Umbilical cord (tissue), 2 donors: Measurements from ENCODE around the gene ARMH4. TPM values are rescaled to one million over a fixed set of nuclear protein-coding genes. Genes with fewer than 3 reads are reported as not detected.

Experiments
- DNase-seq: peaks from one replicate; pipeline ENCODE4 v3.0.0-alpha.2; 2015; ENCODE audit warnings: low spot score
- total RNA-seq: library from RNA; depleted of rRNA; stranded (reverse); fragments of >200 nt; gene quantifications from one replicate; pipeline ENCODE4 v1.2.3, GENCODE V29; 2014; ENCODE audit warnings: low replicate concordance; ENCODE audit not compliant: insufficient read depth

Gene ARMH4
- total RNA-seq, 1 donor from 2014 or later, result 25.3 TPM

DNA sequence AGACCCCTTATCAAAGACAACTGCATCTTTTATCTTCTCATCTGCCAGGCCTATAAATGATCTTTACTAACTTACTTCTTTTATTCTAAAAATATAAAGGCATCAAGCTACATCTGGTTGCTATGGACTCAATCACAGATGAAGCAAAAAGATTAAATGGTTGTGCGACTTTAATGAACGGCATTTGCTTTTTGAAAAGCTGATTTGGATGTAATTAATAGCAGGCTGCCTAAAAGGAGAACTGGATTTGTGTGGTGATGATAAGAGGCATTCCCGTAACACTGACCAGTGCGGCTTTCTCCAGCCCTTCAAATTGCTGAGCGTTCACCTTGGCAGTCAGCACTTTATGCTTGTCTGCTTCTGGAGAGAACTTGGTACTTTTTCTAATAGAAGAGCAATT, 103.8 kb downstream of the ARMH4 start:
- DNase-seq, result peak; percentile 64

DNA sequence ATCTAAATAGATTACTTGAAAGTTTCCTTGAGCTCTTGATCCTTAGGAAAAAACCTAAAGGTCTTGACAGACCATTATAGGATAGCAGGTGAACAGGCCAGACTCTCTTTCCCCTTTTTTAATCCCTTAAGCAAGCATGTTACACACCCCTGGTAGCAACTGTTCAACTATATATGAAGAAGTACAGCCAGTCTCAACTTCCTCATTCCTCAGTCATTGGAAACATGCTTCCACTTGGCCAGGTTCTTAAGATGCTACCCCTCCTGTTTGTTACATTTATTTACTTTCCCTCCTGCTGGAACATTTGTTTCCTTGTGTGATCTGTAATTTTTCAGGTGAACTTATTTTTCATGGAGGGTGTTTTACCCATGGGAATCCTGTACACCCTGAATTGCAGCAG, 124.1 kb downstream of the ARMH4 start:
- DNase-seq, result no peak

- no peak for DNase-seq
Measured at GRCh38 chr14:58026967-58027366, 125.0 kb downstream of the ARMH4 start.

DNA sequence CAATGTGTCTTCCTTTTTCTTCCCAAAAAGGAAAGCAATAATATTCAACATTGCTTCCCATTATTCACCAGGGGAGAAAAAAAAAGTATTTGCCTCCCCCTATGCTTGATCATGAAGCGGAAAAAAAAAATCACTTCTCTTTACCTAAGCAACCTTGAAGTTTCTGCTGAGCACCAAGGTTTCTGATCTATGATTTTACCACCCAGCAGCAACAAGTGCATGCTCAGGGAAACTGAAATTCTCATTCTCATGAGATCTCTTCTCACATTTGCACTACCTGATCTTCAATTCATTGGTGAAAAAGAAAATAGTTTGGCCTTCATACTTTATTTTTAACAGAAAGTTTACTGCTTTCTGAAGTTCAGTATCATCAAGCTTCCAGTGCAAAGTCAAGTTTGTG, 125.8 kb downstream of the ARMH4 start:
- no peak for DNase-seq

GRCh38 chr14:58014778-58015177, 137.2 kb downstream of the ARMH4 start:
- no peak for DNase-seq

DNA sequence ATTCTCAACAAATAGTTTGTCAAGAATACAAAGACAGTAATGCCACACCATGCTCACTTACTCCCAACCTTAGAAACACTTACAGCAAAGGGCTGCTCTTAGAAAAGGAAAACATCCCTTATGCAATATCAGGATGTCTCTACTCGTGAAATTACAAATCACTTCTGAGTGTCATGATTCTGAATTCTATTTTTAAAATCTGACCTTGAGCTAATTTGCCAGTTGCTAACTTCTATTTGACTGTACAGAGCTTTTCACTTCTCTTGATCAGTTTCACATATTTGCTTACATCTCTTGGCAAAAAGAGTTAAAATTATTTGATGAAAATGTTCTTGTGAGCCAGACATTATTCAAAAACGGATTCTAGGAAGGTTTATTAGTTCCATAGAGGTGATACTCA, 149.4 kb downstream of the ARMH4 start:
- DNase-seq, result no peak

DNA sequence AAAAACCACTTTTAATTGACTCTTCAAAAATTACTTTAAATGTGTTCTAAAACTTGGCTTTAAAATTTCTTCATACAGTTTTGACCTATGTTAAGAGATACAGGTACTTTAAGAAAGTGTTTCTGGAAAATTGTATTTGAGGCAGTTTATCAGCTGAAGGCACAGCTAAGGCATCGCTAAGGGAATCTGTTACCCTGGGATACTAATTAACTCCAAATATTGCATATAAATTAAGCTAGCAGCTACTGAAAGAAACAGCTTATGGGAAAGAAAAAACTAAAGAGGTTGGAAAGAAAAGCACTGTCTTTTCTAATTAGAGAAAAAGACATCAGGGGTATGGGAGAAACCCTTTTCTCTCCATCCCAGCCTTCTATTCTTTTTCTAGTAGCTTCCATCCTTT, 152.0 kb downstream of the ARMH4 start:
- no peak for DNase-seq

DNA sequence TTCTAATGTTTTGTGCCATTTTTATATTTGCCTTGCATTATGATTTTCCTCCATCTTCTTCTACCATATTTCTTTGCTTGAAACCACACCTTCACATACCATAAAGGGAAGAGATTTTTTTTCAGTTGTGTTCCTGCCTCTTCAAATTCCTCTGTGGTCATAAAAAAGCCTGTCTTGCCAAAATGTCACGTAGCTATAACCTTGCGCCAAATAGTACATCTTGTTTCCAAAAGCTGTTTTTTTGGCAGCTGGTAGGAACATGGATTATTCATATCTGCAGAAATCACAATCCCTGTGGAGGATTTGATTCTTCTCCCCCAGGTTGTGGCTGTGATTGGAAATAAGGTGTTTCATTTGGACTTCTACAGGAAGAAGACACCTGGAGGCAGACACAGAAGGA, 152.5 kb downstream of the ARMH4 start:
- no peak for DNase-seq

- DNase-seq, result no peak
Measured at GRCh38 chr14:57998766-57999165, 153.2 kb downstream of the ARMH4 start.

GRCh38 chr14:57991353-57991752, 160.7 kb downstream of the ARMH4 start:
- no peak for DNase-seq

GRCh38 chr14:57988445-57988844, 163.6 kb downstream of the ARMH4 start:
- DNase-seq, result no peak

GRCh38 chr14:57987596-57988300, 164.3 kb downstream of the ARMH4 start:
- peak; percentile 95 for DNase-seq

- DNase-seq, result no peak
Measured at GRCh38 chr14:57987051-57987450, 165.0 kb downstream of the ARMH4 start.

DNA sequence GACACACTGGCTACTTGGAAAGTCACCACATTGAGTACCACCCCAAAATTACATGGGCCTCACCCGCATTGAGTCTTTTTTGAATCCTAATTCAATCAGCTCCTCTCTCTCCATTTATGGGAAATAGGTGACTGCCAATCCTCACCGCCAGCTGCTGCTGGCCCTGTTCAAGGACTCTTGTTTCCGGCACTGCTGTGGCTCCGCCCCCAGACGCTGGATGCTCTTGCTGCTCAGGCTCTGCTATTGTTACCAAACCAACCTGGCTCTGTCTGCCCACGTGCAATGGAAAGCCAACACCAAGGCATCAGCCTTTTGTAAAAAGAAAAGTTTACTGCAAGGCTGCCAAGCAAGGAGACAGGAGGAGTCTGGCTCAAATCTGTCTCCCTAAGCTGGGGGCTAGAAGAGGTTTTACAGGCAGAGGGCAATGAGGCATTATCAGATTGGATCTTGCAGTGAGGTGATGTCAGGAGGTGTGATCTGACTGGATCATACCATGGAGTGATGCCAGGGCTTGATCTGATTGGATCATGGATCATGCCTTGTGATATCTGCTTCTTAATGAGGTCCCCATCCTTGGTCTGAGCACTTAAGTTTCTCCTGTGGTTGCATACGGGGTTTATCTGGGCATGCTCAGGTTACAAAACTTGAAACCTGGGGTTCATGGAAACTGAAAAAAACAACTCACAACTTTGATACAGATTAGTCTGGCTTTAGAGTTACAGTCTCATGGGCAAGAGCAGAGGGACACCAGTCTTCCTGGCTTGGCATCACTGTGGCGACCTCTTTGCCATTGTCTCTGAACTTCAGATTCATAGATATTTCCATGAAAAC, 169.0 kb downstream of the ARMH4 start:
- DNase-seq, result no peak

- no peak for DNase-seq
Measured at GRCh38 chr14:57981817-57982560, 170.0 kb downstream of the ARMH4 start.

DNA sequence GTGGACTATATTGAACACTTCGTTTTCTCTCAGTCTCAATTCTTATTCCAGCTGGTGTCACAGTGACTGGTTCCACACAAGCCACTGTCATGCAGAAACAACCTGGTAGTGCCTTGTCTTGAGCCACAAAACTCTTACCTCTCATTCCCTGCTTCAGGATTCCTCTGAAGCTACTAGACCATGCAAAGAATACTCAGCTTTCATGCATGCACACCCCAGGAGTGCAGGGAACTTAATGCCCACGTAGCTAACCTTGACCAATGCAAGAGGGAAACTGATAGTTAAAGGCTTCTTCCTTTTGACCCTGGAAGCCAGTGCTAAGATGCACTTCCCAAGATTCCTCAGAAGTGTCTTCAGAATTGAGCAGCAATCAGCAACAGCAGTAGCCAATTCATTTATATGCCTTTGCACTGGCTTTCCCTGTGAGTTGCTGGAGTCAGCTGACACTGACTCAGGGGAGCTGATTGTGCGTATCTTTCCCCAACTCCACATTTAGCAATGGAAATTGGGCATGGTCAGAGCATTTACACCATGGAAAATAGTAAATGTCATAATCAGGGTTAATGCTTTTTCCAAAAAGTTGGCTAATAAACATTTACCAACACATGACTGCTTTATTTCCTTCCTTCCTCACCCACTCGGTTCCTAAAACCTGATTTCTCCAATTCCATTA, 172.5 kb downstream of the ARMH4 start:
- DNase-seq, result no peak

DNA sequence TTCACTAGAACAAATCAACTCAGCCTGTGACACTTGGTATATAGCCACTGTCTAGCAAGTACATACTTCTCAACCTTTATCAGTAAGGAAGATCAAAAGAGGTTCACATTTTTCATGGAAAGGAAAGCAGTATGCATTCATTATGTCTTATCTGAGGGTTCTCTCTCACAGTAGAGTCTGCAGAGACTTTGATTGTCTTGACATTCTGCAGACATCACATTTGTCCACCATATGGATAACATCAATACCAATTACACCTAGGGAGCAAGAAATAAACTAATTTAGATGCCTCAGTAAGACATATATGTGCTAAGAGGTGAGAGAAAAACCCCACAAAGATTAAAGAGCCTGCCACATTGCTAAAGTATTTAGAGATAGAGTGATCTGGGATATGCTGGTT, 175.3 kb downstream of the ARMH4 start:
- no peak for DNase-seq

GRCh38 chr14:57974896-57975295, 177.1 kb downstream of the ARMH4 start:
- DNase-seq, result no peak

DNA sequence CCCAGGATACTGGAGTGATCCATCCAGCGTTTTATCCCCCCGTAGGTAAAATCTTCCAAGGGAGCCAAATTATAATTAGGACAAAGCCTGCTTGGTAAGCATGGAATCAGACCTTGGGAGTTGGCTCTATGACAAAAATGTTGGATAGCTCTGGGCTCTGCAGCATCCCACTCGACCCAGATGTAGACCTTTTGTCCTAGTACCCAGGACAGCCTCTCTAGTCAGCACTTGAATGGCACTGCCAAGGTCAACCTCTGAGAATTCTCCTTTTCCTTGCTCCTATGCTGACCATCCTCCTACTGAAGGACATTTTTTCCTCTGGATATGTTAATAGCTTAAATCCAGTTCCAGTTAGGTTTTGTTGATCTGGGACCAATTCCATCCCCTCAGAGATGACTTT, 181.4 kb downstream of the ARMH4 start:
- no peak for DNase-seq

DNA sequence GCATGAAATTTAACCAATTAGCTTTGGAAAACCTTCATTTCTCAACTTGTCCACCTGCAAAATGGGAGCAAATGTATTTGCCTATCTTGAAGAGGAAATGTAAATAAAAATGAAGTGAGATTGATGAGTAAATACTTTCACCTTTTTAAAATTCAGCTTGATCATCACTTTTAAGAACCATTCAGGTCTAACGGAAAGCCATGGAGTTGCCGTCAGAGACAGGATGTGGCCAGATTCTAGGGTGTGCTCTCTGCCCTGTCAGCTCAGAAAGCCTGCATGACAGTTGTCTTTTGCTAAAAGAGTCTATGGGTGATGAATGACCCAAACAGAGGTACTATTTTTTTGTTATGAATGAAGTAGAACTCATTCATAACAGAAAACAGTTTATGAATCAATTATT, 181.8 kb downstream of the ARMH4 start:
- no peak for DNase-seq

DNA sequence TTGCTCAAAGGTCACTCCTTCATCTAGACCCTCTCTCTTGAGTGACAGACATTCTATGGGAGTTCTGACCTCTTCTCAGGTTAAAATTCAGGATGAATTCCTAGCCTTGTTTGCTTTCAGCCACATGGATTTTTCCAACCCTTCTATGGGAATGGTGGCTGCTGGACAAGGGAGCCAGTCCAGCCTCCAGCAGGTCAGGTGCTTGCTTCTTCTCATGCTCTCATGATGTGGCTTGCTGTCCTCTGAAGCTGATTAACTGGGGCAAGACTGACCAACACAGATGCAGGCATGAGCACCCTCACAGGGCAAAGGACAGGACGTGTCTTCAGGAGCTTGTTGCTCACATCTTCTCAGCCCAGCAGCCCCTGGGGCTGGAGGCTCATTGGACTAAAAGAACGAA, 188.9 kb downstream of the ARMH4 start:
- no peak for DNase-seq
